Midbrain (tissue), 1 donor: ENCODE data around the gene POLH.

Source experiments
- DNase-seq: peaks from one replicate; lab custom pipeline; 2025; lab: John Stamatoyannopoulos, UW

Gene POLH

DNA sequence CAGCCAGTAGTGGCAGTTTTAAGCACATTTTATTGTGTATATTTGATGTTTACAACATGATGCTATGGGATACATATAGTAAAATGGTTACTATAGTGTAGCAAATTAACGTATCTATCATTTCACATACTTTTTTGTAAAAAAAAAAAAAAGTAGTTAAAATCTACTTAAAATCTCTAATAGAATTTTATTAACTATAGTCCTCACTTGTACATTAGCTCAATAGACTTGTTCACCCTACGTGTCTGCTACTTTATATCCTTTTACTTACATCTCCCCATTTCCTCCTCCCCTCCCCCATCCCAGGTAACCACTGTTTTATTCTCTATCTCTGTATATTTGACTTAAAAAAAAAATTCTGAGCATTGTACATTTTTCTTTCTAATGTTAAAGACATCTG, 30.0 kb downstream of the POLH start:
- no peak for DNase-seq

DNA sequence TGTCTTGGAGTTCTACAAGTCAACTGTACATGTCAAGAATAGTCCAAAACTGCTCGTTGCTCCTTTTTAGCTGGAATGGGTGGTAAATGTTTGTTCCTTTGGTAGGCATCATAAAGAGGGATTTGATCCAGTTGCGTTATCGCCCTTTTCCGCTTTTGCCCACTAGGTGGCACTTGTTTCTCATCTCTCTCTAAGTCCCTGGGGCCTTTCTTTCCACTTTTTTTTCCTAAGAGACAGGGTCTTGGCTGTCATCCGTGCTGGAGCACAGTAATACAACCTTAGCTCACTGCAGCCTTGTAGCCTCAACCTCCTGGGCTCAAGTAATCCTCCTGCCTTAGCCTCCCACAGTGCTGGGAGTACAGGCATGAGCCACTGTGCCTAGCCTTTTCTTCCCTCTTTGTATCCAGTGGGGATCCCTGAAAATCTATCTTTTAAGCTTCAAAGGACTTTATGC, 32.4 kb downstream of the POLH start:
- DNase-seq: peak; percentile 58

DNA sequence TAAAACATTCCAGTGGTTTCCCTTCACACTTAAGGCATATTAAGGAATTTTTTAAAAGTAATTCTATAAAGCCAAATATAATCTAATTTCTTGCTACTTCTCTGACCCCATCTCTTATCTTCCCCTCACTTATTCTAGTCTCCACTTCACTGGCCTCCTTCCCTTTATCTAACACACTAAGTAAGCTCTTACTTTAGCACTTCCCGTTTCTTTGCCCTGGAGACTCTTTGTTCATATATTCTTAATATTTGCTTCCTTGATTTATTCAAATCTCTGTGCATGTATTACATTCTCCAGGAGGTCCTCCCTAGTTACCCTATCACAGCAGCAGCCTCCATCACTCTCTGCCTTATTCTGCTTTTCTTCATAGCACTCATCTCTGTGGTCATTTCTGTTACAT, 32.8 kb downstream of the POLH start:
- no peak for DNase-seq

DNA sequence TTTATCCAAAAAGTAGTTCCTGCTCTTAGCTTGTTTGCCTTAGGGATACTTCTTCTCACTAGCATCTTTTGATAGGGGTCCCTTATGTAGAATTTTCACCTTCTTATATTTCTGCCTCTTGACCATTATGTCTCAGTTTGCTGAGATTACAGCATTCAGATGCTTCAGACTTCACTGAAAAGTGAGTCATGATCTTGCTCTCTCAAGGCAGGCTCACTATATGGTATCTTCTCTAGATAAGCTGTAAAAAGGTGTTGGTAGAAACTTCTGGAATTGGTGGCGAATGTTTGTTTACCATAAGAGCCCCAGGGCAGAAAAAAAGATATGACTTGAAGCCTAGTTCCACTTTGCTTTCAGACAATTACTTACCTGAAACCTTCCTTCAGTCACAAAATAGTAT, 33.4 kb downstream of the POLH start:
- DNase-seq: no peak

DNA sequence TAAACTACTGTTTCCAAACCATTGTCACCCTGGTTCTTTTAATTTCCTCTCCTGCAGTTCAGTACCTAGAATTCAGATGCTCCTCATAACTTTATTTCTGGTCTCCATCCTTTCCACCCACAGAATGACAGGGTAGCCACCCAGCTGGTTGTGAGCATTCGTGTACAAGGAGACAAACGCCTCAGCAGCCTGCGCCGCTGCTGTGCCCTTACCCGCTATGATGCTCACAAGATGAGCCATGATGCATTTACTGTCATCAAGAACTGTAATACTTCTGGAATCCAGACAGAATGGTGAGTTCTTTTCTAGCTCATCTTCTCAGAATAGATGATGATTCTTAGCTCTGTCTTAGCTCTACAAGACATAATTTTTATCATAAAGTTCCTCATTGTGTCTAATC, 34.4 kb downstream of the POLH start:
- DNase-seq: no peak

DNA sequence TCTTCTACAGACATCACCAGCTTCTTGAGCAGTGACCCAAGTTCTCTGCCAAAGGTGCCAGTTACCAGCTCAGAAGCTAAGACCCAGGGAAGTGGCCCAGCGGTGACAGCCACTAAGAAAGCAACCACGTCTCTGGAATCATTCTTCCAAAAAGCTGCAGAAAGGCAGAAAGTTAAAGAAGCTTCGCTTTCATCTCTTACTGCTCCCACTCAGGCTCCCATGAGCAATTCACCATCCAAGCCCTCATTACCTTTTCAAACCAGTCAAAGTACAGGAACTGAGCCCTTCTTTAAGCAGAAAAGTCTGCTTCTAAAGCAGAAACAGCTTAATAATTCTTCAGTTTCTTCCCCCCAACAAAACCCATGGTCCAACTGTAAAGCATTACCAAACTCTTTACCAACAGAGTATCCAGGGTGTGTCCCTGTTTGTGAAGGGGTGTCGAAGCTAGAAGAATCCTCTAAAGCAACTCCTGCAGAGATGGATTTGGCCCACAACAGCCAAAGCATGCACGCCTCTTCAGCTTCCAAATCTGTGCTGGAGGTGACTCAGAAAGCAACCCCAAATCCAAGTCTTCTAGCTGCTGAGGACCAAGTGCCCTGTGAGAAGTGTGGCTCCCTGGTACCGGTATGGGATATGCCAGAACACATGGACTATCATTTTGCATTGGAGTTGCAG, 37.9 kb downstream of the POLH start:
- no peak for DNase-seq

DNA sequence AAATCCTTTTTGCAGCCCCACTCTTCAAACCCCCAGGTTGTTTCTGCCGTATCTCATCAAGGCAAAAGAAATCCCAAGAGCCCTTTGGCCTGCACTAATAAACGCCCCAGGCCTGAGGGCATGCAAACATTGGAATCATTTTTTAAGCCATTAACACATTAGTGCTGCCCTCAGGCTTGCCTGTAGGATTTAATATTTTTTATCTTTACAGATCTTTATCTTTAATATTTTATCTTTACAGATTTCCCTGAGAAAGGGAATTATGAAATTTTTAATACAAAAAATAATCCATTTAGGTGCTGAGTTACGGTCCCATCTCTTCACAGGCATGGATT, 38.4 kb downstream of the POLH start:
- no peak for DNase-seq

DNA sequence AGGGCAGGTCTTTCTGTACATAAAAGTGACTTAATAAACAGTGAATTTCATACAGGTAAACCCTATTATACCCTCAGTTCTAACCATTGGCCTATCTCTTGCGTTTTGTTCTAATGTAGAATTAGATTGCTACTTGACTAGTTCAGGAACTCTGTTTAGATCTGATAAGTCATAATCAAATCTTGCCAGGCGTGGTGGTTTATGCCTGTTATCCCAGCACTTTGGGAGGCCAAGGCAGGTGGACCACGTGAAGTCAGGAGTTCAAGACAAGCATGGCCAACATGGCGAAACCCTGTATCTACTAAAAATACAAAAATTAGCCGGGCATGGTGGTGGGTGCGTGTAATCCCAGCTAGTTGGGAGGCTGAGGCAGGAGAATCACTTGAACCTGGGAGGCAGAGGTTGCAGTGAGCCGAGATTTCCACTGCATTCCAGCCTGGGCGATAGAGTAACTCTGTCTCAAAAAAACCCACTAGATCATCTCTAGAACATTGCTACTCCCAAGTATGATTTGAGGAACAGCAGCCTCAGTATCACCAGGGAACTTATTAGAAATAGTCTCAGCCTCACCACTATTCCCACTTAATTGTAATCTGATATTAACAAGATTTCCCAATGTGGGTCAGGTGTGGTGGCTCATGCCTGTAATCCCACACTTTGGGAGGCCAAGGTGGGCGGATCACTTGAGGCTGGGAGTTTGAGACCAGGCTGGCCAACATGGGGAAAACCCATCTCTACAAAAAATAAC, 40.9 kb downstream of the POLH start:
- DNase-seq: no peak

DNA sequence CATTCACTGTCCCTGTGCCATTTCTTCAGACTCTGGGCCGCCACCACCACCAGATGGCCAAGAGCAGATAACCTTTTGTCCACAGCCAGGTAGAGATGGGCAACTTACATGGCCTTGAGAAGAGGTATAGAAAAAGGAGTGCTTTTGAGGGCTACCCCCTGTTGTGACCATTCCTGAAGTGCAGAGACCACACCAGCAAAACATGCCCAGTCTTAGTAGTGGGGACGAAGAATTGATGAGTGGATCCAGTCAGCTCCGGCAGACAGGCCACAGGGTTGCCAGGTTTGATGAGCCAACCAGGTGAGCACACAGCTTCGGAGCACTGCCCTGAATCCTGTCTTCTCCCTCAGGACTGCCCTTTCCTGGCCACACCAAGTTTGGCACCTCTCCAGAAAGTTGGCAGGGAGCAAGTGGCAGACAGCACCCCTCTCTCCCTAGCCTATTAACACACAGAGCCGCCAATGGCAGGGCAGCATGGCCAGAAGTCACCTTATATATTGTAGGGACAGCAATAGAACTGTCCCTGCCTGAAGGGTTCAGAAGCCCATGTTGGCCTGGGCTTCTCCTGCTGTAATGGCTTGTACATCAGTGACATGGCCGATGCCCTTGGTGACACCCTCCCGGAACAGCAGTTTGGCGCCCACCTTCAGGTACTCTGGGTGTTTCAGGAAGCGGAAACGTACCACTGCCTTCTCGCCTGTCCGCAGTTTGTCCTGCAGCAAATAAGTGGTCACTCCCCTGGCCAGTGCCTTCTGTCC, 45.3 kb downstream of the POLH start:
- DNase-seq: no peak

DNA sequence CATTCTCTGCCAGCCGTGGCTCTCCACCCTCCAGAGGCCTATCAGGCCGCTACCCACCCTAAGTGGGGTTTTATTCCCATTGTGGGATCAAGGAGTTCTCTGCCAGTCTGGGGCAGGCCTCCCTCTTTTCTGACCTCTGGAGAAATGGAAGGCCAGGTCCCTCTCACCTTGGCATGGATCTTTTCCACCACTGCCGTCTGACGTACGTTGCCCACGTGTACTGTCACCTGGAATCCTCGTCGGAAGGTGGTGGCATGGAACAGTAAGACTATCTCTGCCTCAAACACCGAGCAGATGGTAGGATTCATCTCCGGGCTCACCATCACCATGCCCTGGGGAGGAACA, 45.8 kb downstream of the POLH start:
- no peak for DNase-seq

DNA sequence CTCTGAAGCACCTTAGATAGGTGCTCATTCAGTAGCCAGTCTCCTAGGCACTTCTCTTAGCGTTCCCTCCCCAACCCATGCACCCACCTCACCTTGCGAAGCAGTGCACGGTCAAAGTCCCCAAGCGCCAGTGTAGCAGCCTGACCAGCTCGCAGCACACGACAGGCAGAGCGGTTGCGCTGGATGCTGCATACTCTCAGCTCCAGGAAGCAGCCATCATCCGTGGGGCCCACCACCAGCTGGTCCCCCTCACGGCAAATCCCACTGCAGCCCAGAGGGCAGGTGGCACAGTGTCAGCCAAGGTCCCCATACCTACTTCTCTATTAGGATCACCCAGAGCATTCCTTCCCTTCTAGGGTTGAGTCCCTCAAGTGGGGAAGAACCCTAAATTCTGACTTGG, 46.6 kb downstream of the POLH start:
- no peak for DNase-seq

DNA sequence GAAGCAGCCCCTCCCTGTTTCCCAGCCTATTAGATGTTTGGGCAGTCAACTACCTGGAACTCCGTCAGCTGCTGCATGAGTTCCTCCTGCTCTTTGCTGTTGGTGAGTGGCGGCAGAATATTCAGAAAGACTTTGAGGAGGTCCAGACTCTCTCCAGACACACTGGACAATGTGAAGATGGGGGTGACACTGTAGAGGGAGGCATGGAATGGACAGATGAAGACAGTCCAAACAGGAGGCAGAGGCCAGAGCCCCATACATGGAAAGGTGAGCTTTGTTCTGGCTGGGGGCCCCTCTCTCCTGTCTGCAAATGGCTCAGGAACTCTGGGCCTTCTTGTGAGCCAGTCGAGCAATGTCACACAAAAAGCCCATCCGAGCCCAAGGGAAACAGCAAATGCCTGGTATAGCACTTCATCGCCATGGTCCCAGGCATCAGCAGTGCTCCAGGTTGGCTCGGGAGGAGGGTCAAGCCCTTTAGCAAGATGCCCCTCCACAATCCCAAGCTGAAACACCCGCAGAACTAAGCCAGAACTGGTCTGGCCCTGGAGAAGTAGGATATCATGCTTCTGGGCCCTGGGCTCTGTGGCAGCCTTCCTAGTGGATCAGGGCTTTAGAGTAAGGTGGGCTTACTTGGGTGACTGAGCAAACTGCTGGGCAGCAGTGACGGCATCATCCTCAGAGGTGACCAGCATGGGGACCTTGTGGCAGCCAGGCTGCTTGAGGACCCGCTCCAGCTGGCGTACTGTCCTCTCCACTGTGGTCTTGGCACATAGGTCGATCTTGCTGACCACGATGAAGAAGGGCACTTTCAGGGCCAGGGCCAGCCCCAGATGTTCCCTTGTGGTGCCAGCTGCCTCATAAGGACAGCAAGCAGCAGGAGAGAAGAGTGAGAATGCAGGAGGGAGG, 48.1 kb downstream of the POLH start:
- DNase-seq: no peak

DNA sequence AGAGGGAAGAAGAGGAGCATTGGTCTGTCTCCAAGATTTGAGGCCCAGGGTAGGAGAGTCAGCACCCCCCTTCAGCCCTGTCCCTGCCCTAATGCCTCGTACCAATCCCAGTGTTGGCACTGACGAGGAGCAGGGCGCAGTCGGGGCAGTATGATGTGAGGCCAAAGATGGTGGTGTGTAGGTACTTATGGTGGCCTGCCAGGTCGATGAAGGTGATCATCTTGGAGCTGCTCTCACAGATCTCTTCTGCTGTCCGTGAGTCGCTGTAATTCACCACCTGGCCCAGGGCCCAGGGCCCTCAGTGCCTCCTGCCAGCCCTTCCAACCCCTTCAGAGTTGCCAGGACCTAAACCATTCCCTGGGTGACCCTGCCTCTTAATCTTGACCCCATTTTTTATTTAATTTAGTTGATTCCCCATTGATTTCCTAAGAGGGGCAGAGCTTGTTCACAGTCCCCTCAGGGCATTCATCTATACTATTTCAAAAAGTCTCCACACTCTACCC, 48.9 kb downstream of the POLH start:
- no peak for DNase-seq

DNA sequence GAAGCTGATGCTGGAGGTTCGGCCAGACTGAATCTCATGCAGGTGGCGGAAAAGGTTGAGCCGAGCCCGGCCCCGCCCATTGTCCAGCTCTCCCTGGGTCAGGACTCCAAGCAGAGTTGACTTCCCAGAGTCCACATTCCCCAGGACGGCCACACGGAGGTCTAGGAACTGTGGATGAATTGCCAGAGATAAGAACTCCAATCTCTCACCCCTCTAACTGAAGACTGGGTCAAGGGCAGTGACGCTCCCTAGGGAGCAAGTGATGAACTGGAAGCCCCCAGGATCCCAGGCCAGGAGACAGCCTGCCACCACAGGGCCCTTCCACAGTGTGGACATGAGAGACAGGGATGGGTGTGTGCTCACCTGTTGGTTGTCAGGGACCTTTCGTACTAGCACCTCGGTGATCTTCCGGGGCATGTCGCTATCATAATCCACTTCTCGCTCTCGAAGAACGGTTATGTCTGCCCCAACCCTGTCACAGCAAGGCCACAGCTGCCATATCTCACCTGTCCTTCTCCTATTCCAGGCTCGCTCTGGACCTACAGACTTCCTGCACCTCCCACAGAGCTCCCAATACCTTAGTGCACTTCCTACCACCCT, 49.5 kb downstream of the POLH start:
- no peak for DNase-seq

DNA sequence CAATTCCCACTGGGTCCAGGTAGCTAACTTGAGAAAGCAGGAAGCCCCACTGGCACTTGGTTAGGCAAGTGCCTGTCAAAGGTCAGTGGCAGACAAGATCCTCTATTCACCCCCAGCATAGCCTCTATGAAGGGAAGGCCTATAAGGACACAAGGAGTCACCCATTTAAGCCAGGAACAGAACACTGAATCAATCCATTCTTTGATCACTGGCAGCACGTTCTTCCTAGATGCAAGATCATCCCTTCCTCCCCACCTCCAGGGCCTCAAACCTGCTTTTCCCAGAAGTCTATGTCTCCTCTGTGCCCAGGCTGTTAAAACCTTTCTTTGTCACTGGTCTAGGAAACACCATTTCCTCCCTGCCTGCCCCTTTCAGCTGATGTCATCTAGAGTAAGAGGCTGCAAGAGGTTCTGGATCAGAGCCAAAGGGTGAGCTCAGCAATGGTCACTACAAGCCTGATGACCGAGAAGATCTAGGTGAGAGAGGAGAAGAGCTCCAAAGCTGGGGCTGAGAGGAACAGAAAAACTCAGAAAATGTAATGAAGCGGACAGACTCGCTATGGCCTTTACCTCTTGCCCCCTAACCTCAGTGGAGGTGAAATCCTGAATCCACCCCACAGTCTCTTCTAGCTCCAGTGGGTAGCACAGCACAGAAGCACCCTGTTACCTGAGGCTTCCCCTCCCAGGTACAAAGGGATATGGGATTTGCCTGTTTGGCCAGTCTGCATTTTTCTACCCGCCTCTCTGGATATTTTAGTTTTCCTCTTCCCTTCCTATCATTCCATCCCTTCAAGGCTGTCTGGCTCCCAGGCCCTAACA, 51.2 kb downstream of the POLH start:
- DNase-seq: peak; percentile 19

DNA sequence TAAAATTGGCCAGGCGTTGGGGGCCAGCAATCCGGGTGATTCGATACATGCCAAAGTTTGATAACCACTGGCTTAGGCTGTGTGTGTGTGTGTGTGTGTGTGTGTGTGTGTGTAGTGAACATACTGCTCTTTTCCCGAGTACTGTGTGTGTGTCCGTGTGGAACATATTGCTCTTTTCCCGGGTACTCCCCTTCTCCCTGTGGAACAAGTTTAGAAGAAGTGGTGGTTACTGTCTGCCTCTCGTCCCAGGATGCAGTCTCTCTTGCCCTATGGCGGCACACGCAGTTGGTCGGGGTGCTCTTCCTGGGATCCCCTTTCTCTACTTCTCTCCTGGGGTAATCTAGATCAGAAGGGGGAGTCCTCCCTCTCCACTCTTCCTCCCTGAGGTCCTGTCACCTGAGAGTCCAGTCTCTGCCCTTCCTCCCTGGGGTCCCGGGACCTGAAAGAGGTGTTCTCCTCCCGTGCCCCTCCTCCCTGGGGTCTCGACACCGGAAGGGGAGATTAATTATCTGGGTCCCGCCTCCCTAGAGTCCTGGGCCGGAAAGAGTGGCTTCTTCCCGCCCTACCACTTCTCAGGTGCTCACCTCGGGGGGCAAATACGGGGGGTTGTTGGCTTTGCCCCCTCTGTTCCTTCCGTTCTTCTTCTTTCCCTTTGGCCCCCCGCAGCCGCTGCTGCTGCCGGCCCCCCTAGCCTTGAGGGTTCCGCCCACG, 52.6 kb downstream of the POLH start:
- peak; percentile 51 for DNase-seq

DNA sequence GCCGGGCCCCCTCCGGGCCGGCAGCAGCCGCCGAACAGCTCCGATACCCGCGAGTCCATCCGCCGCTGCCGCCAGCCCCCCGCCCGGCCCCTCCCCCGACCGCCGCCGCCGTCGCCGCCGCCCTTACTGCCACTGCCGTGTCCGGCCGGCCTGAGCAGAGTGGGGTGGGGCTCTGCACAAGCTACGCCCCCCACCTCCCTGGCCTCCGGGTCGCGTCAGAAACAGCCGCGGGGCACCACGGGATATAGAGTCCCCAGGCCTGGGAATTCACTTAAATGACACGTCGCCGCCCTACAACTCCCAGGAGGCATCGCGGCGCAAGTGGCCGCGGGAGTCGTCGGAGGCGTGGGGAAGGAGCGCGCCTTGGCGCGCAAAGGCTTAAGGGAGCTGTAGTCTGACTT, 53.1 kb downstream of the POLH start, which contains the start of gene GTPBP2:
Gene GTPBP2, minus strand, starts transcription at position 161 of the 401 bp plus-strand sequence. Its CDS starts 102 bp downstream, at position 59.
- peak; percentile 99 for DNase-seq

DNA sequence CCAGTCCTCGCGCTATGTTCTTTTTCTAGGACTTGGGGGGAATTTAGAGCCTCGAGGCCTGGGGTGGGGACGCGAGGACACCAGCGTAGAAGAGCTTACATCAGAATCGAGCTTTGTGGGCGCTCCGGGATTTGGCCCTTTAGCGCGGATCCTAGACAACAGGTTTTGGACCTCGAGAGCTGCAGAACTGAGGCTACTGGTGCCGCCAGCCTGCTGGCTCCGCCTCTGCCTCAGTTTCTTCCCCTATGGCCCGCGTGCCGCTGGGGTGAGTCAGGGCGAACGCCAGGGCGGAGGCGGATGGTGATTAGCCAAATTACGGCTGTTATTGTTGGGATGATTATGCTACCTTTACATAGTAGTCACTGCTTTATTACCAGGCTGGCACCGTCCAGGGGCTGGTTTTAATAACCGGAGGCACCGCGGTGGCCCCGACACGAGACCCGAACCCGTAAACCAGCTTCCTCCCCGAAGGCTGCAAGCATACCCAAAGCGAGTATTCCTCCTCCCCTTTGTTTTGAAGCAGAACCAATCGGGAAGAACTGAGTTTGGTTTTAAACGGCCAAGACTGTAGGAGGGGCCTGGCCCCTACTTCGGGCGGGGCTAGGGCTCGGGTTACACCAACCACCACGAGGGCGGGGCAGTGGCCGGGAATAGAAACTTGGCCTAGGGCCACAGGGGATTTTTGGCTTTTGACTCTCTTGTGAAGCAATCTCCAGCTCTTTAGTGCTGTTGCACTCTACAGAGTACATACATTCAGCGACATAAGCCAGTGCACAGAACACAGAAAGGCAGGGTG, 53.7 kb downstream of the POLH start:
- DNase-seq: peak; percentile 89
